ENCODE data around the gene SLC22A23.

SLC22A23 gene

GRCh38 chr6:3283241-3283640 lies 173.6 kb downstream of the SLC22A23 start:
- DNase-seq (ENCODE audit: low spot score): no peak

DNA sequence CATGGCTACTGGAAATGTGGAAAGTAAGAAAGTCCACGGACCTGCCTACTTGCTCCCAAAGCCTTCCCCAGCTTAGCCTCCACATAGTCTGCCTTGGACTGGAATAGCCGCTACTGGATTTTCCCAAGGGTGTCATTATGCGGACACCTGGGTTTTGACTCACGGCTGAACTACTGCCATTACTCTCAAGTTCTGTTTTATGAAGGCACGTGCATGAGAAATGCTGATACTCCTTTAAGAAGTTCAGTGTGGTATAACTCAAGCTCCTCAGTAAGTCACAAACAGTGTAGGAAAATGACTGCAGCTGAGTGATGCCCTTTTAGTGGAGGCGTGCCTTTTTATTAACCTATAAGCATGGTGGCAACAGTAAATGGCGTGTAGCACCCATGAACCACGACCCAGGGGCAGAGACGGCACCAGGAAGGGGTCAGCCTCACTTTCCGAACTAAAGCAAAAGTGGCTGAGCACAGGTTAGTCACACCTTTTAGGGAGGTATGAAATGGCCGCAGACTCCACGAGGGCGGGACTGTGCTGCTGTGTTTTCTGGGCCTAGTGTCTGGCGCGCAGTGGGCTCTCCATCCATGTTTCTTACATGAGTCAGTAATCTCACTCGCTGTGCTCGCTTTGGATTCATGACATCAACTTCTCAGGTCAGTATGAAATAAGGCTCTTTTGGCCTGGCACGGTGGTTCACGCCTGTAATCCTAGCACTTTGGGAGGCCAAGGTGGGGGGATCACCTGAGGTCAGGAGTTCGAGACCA lies 174.2 kb downstream of the SLC22A23 start:
- DNase-seq (ENCODE audit: low spot score): no peak

- no peak for DNase-seq (ENCODE audit: low spot score)
Measured at GRCh38 chr6:3281631-3282475, 175.0 kb downstream of the SLC22A23 start.

DNA sequence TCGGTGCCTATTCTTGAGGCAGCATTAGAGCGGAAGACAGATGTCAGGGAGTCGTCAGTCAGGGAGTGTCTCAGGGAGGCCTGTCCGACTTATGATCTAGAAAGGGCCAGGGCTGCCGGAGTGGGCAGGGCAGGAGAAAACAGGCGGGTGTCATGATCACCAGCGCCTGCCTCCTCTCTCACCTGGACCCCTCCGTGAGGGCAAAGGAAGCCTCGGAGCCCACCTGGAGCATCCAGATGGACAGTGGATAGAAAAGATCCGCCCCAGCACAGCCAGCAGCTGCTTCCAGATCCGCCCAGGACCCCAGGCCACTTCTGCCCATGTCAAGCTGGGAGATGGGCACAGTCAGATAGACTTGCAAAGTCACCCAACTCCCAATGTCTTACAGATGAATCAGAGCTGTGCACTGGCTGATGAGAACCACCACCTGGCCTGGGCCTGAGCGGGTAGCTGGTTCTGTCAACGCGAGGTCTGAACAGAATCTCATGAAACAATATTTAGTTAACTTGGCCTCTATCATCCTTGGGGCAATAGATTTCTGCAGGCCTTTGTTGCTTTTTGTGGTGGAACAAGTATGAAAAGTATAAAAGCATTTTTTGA lies 175.9 kb downstream of the SLC22A23 start:
- no peak for DNase-seq (ENCODE audit: low spot score)

- DNase-seq (ENCODE audit: low spot score): no peak
Measured at GRCh38 chr6:3280091-3280490, 176.8 kb downstream of the SLC22A23 start.

- DNase-seq (ENCODE audit: low spot score): no peak
Measured at GRCh38 chr6:3278691-3279090, 178.2 kb downstream of the SLC22A23 start.

- no peak for DNase-seq (ENCODE audit: low spot score)
Measured at GRCh38 chr6:3277851-3278416, 178.9 kb downstream of the SLC22A23 start.

GRCh38 chr6:3277251-3277650 lies 179.6 kb downstream of the SLC22A23 start:
- no peak for DNase-seq (ENCODE audit: low spot score)

GRCh38 chr6:3276174-3277167 lies 180.4 kb downstream of the SLC22A23 start:
- no peak for DNase-seq (ENCODE audit: low spot score)

- DNase-seq (ENCODE audit: low spot score): no peak
Measured at GRCh38 chr6:3273707-3274521, 182.9 kb downstream of the SLC22A23 start.

- DNase-seq (ENCODE audit: low spot score): no peak
Measured at GRCh38 chr6:3272911-3273547, 183.8 kb downstream of the SLC22A23 start.

DNA sequence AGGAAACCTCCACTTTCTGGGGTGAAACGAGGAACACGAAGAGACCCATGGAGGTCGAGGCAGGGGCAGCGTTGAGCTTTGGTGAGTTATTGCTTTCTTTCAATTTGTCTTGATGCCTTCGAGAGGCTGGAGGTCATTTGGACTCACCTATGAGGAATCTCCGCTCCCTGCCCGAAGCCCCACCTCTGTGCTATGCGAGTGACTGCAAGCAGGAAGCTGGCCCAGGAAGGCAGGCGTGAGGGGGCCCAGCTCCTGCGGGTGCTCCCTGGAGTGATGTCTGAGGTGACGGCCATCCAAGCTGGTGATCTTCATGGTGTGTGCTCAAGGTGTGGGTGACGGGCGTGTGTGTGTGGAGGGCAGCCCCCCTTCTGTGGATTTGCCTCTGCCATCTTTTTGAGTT lies 185.1 kb downstream of the SLC22A23 start:
- DNase-seq (ENCODE audit: low spot score): no peak

DNA sequence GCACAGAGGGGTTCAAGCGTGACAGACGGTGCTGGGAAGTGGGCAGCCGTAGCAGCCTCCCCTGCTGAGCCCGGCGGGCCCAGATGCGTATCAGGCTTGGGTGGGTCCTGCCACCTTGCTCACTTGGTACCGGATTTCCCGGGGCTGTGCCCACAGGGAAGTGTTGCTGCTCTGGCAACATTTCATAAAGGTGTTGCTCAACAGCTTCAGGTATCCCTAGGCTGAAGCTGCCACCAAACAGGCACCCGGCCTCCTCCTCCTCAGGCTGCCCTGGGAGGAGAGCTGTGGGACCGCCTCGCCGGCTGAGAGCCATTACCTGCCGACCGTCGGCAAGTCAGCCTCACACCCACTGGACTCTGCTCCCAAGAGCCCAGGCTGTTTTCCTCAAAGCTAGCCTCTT lies 186.6 kb downstream of the SLC22A23 start:
- DNase-seq (ENCODE audit: low spot score): no peak

DNA sequence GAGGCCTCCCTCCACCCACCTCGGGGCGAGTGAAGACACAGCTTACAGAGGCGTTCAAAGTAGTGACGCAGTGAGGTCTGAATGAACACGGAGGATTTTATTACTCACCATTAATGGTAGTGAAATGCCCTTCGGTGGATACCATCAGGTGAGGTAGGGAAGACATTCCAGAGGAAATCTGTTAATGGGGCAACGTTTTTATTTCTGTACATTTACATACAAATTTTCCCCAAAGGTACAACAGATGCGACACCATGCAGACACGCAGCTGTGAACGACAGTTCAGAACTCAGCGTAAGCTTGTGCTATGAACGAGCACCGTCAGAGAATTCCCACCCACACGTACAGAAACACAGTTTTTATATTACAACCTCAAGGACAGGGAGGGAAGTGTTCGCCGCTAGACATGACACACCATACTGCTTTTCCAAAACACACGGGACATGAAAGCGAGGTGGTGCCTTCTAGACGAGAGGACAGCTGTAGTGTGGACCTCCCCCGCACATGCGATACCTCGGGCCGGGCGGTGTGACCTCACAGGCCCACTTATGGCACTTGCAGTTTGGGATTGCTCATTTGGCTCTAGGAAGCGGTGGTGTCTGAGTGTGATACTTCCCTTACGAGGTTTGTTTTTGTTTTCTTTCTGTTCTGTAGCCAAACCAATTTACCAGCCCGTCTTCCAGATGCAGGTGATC lies 187.4 kb downstream of the SLC22A23 start:
- no peak for DNase-seq (ENCODE audit: low spot score)

DNA sequence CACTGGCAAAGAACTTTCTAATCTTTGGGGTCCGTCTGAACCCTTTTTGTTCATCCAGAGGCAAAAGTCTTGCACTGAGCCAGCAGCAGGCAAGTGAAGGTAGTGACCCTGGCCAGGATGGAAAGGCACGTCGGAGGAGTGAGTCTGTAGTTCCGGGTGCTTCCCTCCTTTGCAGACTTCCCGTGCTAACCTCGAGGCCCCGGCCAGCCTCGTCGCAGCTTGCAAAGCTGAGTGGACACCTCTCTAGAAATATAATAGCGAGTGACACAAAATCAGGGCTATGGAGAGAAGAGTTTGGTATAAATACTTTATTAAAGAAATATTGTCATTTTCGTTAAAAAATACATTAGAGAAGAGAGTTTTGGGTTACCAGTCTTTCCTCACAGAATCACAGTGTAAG lies 188.2 kb downstream of the SLC22A23 start:
- DNase-seq (ENCODE audit: low spot score): no peak

GRCh38 chr6:3267162-3267561 lies 189.7 kb downstream of the SLC22A23 start:
- DNase-seq (ENCODE audit: low spot score): no peak

GRCh38 chr6:3266170-3266569 lies 190.7 kb downstream of the SLC22A23 start:
- DNase-seq (ENCODE audit: low spot score): no peak

DNA sequence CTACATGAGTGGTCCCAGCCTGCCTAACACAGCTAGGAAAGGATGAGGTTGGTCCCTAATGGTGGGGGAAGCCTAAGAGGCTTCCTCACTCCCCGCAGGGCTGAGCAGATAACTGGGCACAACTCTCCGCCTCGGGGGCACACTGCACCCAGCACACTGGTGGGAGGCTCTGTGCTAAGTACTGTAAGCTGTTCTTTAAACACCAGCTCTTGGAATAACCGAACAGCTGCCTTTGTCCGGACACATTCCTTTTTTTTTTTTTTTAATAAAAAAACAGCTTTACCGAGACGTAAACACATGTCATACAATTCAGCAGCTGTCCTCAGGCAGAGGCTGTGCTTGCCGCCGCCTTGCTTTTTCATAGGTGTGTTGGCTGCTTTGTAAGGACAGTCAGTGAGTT lies 191.2 kb downstream of the SLC22A23 start:
- no peak for DNase-seq (ENCODE audit: low spot score)

DNA sequence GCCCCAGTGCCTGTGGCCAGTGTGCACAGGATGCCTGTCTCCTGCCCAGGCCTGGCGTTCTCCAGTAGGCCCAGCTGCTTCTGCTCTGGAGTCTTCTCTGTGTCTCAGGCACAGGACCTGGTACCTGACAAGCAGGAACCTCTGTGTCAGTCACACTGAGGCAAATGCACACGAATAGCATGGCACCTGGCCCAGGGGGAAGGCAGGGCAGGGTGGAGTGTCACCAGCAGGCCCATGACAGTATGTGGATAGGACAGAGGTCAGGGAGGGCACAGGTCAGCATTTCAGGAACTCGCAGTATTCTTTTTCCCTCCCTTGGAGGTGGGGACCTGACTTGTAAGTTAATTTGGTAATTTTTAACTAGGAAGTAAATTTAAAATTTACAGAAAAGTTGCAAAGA lies 192.5 kb downstream of the SLC22A23 start:
- DNase-seq (ENCODE audit: low spot score): no peak

All from RKO (cell line).